Endometrial microvascular endothelial cells (primary cell): Measurements from ENCODE around the gene TBCD. TPM values are rescaled to one million over a fixed set of nuclear protein-coding genes. Genes with fewer than 3 reads are reported as not detected.
"Not testable (repeated sequence)": the region's sequence is repeated elsewhere in the genome, so short reads cannot be mapped to it uniquely, and the experiment has no call there.

Experiments
- in situ Hi-C: cut with HindIII; loops from 2 replicates; pipeline ENCODE4 v1.10.0; 2017; ENCODE audit warnings: low sequenced_read_pairs, low pct_unique_long_range_greater_than_20kb; ENCODE audit errors: inconsistent ontology term
- total RNA-seq: library from RNA; depleted of rRNA; stranded (reverse); fragments of >200 nt; gene quantifications from one replicate; pipeline ENCODE4 v1.2.3, GENCODE V29; 2015; ENCODE audit errors: inconsistent ontology term

The TBCD gene
- total RNA-seq, 1 donor from 2014 or later, result 88.0 TPM

- in situ Hi-C loops, result no loop called here
These were observed 196.2 kb downstream of the TBCD start for GRCh38 chr17:82948081-82948511.

- in situ Hi-C loops, result no loop called here
These were observed 197.1 kb downstream of the TBCD start for GRCh38 chr17:82948957-82949356.

- in situ Hi-C loops, result no loop called here
These were observed 197.5 kb downstream of the TBCD start for GRCh38 chr17:82949361-82949760.

- in situ Hi-C loops, result no loop called here
These were observed 198.1 kb downstream of the TBCD start for GRCh38 chr17:82949984-82950383.

GRCh38 chr17:82950525-82951102 lies 198.7 kb downstream of the TBCD start:
- in situ Hi-C loops, result no loop called here

GRCh38 chr17:82952019-82952418 lies 200.2 kb downstream of the TBCD start:
- in situ Hi-C loops, result no loop called here

- in situ Hi-C loops, result not testable (repeated sequence)
These were observed 203.2 kb downstream of the TBCD start for GRCh38 chr17:82955106-82955505.

- in situ Hi-C loops, result not testable (repeated sequence)
These were observed 203.8 kb downstream of the TBCD start for GRCh38 chr17:82955627-82956026.

- in situ Hi-C loops, result no loop called here
These were observed 204.4 kb downstream of the TBCD start for GRCh38 chr17:82956146-82956725.

- in situ Hi-C loops, result no loop called here
These were observed 205.0 kb downstream of the TBCD start for GRCh38 chr17:82956726-82957468.

GRCh38 chr17:82957469-82957795 lies 205.6 kb downstream of the TBCD start:
- in situ Hi-C loops, result no loop called here

- in situ Hi-C loops, result no loop called here
These were observed 206.2 kb downstream of the TBCD start for GRCh38 chr17:82957961-82958561.

- in situ Hi-C loops, result no loop called here
These were observed 207.5 kb downstream of the TBCD start for GRCh38 chr17:82959242-82959930.

- in situ Hi-C loops, result no loop called here
These were observed 208.1 kb downstream of the TBCD start for GRCh38 chr17:82959990-82960418.

- in situ Hi-C loops, result no loop called here
These were observed 208.8 kb downstream of the TBCD start for GRCh38 chr17:82960419-82961271.

GRCh38 chr17:82961366-82962162 lies 209.7 kb downstream of the TBCD start:
- in situ Hi-C loops, result no loop called here

GRCh38 chr17:82962163-82962720 lies 210.4 kb downstream of the TBCD start:
- in situ Hi-C loops, result no loop called here
